Brain pericyte (primary cell): ENCODE data around the gene CPSF7.
"Not testable (repeated sequence)": the region's sequence is repeated elsewhere in the genome, so short reads cannot be mapped to it uniquely, and the experiment has no call there.

Experiments used
- DNase-seq: peaks from one replicate; pipeline ENCODE4 v3.0.0-alpha.2; 2012; ENCODE audit warnings: low read depth, low spot score

Gene CPSF7, protein sequence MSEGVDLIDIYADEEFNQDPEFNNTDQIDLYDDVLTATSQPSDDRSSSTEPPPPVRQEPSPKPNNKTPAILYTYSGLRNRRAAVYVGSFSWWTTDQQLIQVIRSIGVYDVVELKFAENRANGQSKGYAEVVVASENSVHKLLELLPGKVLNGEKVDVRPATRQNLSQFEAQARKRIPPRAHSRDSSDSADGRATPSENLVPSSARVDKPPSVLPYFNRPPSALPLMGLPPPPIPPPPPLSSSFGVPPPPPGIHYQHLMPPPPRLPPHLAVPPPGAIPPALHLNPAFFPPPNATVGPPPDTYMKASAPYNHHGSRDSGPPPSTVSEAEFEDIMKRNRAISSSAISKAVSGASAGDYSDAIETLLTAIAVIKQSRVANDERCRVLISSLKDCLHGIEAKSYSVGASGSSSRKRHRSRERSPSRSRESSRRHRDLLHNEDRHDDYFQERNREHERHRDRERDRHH

DNA sequence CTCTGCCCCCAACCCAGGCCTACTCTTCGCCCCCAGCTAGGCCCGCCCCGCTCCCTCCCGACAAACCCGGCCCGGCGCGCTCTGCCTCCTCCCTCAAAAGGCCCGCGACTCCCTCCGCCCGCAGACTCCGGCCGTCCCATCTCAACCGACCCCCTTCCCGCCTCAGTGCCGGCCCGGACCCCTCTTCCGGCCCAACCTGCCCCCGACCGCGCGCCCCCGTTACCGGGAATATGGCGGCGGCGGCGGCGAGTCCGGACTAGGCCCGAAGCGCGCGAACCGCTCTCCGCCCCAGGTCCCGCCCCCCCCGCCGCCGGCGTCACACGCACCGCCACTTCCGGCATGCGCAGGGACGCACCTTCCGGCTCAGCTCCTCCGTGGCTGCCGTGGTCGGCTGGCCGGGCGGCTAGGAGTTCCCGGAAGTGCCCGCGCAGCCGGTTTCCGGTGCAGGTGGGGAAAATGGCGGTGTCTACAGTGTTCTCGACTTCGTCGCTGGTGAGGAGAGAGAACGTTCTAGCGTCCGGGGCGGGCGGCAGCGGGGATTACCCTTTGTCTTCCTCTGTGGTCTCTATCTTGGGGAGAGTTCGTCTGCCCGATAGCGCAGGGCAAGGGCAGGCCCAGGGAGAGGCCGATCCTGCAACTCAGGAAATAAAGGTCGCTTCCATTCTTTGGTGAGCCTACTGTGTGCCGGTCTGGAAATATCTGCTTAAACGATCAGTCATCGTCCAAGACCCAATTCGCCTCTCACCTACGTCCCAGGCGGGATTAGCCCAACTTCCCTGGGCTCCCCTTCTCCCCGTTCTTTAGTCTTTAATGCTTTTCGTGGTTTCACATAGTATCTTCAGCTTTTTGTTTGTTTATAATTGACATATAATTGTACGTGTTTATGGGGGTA lies at the start of gene CPSF7, which contains the start of gene SDHAF2:
Gene CPSF7 (minus strand): TSS at position 285 of the 892 bp plus-strand sequence. CDS start 740 bp downstream, outside the sequence.
Gene SDHAF2 (plus strand): TSS at position 434 of the 892 bp plus-strand sequence. CDS start 23 bp downstream, at position 457.
- peak; percentile 77 for DNase-seq

DNA sequence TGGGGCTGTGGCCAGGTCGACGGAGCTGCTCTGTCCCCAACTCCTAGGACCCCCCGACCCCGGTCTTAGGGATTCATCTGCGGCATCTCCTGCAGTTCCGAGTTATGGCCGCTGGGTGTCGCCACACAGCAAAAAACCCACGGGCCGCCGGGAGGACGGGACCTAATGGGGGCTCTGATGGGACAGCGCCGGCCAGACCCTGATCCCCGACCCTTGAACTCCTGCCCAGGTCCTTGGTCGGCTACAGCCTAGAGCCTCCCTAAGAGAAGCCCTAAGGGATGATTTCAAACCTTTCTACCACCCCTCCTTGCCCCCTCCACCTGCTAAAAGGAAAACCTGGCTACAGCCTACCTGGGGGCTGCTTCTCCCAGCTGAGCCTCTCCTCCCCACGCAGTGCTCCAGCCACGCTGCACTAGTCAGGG lies 48.0 kb upstream of the CPSF7 start:
- DNase-seq: no peak

DNA sequence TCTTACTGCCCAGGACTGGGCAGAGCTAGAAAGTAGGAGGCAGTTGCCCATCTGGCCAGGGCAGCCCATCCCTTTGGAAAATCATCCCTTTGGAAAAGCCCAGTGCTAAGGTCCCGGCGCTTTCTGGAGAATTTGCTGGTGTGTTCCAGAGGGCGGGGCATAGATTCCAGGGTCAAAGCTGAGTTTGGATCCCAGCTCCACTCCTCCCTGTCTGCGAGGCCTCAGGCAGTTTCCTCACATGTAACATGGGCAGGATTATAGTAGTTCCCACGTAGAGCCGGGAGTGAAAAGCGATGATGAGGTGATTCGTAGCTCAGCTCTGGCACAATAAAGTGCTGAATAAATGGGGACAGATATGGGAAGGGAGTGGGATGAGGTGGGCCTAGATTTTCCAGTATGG lies 47.4 kb upstream of the CPSF7 start:
- no peak for DNase-seq

DNA sequence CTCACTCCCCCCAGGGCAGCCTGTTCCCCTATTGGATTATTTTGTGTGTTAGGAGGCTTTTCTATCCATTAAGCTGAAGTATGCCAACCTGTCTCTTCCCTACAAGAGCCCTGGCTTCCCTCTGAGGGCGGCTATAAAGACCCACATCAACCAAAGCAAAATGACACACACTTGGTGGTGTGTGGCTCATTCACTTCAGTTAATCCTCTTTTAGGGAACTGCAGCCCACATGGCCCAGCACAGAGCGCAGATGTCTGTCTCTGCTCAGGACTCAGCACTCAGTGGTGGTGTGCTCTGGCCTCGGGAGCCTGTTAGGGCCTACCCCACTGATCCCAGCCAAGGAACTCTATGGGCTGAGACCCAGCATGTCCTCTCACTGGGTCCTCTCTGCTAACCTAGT lies 46.6 kb upstream of the CPSF7 start:
- DNase-seq: no peak

DNA sequence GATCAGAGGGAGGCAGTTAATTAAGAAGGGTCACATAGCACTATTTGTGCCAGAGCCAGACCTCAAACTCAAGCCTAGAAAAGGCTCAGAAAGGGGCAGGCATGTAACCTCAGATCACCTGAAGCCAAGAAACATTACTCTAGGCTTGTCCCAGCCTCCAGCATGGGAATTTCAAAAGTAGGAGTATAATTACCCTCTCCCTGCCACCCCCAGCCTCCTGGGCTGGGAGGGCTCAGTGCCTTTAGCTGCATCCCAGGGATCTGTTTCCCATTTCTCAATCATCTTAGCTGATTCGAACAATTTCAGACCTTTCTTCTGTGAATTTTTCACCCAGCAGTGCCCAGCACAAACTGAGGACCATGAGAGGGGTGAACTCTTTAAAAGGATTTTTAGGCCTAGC lies 45.7 kb upstream of the CPSF7 start:
- DNase-seq: no peak

DNA sequence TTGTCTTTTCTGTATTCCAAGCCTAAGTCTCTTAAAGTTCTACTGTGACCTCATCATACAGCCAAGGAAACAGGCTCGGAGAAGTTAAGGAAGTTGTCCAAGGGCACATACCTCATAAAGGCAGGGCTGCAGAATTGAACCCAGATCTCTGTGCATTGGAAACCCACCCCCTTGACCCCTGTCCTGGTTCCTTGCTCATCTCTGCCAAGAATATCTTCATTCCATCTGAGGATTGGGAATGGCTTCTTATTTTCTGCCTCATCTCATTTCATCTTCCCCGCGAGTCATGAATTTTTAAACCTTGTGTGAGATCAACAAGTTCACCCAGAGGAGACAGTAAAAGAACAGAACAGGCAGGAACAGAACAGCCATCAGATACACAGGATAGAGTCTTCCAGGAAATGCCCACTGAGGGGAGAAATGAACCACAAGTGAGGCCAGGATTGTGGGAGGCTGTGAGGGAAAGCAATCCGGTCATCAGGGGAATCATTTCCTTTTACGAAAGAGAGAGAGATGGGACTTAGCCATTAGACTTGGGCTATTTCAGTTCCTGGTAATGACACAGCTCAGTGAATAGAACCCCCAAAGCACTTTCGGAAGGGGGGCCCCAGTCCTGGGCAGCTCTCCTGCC lies 44.4 kb upstream of the CPSF7 start:
- DNase-seq: no peak

DNA sequence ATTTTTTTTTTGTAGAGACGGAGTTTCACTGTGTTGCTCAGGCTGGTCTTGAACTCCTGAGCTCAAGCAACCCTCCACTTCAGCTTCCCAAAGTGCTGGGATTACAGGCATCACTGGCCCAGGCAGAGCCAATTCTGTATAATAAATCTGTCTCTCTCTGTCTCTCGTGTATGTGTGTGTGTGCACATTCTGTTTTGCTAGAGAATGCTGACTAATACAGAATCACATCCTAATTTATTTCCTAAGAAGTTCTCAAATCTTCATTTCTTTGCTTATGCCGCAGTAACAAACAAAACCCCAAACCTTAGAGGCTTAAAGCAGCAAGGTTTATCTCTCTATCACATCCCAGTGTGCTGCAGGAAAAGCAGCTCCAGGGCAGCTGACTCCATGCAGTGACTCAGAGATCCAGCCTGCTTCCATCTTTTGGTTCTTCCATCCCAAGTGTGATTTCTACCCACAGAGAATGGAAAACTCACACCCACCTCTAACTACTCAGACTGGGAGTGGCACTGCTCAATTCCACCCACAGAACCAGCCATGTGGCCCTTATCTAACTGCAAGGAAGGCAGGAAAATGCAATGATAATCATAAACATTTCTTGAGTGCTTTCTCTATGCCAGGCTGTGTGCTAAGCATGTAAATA lies 43.7 kb upstream of the CPSF7 start:
- DNase-seq: no peak

DNA sequence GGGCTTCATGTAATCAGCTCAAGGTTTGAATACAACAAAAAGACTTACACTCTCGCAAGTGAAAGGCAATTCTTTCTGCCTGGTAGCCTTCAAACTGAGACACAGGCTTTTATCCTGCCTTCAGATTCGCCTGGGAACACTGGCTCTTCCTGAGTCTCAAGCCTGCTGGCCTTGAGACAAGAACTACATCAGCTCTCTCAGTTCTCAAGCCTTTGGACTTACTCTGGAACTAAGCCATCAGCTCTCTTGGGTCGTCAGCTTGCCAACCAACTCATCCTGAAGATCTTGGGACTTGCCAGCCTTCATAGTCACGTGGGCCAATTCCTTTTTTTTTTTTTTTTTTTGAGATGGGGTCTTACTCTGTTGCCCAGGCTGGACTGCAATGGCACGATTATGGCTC lies 43.1 kb upstream of the CPSF7 start:
- no peak for DNase-seq

DNA sequence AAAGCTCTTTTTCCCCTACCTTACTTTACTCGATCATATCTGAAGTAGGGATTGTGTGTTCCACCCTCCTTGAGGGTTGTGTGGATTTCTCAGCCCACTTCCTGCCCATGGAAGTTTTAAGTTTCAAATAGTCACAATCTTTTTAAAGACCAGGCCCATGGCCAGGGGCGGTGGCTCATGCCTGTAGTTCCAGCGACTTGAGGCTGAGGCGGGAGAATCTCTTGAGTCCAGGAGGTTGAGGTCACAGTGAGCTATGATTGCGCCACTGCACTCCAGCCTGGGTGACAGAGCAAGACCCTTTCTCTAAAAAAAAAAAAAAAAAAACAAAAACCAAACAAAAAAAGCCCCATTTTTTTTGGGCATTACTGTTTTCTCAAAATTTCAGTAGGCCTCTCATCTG lies 42.5 kb upstream of the CPSF7 start:
- no peak for DNase-seq

DNA sequence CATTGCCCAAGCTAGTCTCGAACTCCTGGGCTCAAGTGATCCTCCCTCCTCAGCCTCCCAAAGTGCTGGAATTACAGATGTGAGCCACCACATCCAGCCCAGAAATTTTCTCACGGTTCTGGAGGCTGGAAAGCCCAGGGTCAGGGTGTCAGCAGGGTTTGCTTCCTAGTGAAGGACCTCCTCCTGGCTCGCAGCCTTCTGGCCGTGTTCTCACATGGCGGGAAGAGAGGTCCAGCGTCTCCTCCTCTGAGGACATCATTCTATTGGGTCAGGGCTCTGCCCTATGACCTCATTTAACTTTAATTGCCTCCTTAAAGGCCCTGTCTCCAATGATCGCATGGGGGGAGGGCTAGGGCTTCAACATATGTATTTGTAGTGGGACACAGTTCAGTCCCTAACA lies 38.2 kb upstream of the CPSF7 start:
- no peak for DNase-seq

DNA sequence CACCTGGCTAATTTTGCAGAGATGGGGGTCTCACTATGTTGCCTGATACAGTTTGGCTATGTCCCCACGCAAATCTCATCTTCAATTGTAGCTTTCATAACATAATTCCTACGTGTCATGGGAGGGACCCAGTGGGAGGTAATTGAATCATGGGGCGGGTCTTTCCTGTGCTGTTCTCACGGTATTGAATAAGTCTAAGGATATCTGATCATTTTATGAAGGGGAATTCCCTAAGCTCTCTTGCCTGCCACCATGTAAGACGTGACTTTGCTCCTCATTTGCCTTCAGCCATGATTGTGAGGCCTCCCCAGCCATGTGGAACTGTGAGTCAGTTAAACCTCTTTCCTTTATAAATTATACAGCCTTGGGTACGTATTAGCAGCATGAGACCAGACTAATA lies 37.8 kb upstream of the CPSF7 start:
- not testable (repeated sequence) for DNase-seq

DNA sequence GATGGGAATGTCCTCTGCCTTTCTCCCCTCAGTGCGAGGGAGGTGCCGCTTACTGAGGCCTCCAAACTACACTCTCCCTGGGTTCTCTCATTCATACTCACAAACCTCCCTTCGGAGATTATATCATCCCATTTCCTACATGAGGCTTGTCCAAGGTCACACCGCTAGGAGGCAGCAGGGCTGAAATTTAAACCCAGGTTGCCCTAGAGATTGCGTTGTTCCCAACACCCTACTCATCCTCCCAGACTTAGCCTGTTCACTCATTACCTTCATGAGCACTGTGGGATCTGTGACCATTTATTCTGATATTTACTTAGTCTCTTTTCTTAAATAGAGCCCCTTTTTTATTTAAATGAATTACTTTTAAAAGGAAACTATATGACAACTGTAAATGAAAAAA lies 31.2 kb upstream of the CPSF7 start:
- DNase-seq: no peak

DNA sequence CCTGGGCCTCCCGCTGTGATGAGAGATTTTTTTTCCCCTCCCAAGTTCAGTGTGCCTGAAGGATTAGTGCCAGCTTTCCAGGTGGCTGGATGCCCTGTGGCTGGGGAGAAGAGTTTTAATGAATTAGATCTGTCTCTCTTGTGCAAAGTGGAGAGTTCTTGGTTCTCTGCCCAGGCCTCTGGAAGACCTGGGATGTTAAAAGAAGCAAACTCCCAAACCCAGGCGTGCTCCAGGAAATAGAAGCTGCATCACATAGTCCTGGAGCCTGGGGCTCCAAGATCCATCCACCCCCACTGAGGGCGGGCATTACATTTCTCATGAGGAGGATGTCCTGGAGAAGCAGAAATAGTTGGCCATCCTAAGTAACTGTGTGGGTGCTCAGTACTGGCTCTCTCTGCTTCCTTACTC lies 30.7 kb upstream of the CPSF7 start:
- no peak for DNase-seq

DNA sequence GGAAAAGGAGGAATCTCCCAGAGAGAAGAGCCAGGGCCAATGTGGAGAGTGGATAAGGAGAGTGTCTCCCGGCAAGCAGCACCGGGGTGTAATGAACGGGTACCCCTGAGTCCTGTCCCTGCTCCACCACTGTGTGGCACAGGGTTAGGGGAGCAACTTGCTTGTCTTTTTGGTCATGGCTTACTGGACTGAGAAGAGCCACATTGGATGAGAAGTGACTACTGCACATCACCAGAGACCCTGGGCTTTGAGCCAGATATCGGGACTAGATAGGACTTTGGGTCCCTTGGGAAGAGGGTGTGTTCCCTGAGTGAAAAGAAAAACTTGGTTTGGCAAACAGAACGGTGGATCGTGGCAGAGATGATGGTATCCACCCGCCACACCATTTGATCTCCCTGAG lies 24.7 kb upstream of the CPSF7 start:
- no peak for DNase-seq

DNA sequence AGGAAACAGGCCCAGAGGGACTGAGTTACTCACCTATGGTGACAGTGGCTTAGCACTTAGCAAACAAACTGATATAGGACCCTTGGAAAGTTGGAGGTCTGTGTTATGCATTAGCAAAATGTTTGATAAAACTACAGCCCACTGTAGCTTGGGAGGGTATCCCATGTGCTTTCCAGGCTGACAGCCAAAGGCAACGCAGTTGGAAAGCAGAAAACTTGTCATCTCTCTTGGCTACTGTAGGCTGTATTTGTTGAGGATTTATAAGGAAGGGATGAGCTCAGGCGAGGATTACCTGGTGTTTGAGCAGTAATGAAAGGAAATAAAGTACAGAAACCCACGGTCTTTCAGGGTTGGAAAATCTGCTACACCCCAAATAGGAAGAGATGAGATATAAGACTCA lies 23.9 kb upstream of the CPSF7 start:
- no peak for DNase-seq

DNA sequence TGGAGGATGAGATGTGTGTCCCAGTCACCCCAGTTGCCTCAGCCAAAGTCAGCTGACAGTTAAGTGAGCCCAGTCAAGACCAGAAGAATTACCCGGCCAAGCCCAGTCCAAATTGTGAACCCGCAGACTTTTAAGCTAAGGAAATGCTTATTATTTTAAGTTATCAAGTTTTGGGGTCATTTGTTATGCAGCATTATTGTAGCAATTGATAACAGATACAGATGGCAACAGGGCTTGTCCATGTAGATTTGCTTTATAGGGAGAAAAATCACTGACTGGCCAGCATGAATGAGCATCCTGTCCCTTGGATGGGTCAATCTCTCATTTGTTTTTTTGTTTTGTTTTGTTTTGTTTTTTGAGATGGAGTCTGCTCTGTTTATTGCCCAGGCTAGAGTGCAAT lies 23.1 kb upstream of the CPSF7 start:
- DNase-seq: no peak

DNA sequence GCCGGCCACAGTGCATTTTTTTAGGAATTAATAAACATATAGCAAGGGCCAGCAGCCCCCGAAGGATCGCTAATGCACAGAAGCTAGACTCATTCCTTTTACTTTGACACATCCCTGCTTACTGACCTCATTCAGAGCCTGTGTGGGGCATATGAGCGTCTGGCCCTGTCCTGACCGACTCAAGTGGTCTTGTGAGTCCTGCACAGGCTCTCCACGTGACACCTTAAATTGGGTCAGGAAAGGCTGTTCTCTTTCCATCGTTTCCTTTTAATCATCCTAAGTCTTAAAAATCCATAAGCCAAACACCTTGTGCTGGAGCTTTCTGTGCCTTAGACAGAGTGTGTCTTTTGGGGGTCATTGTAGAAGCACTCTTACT lies 18.8 kb upstream of the CPSF7 start:
- no peak for DNase-seq

DNA sequence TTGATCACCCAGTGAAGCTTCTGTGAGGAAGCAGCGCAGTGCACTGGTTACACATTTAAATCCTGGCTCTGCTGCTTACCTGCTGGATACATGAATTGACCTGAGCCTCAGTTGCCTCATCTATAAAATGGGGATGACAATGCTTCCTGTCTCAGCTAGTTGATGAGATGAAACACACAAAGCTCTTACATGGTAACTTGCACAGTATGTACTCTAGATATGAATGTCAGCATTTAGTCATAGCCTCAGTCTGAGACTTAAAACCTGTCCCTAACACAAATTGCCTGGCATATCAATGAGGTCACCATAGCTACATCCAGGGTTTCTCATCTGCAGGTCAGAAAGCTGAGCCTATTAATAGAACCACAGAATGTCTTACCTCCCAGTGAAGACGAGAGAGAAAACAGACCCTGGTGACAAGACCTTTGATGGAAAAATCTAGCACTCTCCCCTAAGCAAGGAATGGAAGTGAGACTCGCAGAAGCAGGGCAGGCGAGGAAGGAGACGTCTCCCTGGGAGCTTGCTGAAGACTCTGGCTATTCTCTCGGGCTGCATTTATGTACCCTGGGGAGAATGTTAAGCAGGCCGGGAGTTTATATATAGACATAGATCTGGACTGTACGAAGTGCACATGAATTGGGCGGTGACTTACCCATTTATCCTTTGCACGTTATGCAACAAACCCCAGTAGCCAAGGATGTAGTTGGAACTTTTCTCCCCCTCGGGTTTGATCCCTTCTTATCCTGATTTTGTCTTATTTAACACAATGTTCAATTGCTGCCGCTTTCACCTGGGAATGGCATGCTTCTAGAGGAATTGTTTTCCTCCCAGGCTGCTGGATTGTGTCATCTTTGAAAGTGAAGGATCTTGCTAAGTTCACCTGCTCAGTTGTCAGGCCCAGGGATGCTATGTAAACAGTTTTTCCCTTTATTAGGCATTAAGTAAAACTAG lies 18.1 kb upstream of the CPSF7 start:
- DNase-seq: no peak

DNA sequence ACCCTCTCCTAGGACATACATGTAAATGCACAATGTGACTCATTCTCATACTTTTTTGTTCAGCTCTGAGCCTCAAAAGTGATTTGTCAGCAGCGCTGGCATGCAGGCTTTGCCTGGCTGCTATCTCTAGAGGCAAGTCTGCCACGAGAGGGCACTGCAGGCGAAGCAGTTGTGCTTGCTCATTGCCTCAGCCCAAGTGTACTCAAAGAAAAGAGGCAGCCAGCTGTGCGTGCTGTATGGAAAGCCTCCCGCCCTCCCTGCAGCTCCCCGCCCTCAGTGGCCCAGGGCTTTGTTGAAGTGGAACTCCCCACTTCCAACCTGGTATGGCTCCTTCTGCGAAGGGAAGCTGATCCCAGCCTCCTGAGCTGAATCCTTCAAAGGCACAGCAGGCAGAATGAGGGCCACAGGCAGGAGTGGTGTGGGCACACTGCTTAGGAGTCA lies 16.5 kb upstream of the CPSF7 start:
- peak; percentile 89 for DNase-seq

DNA sequence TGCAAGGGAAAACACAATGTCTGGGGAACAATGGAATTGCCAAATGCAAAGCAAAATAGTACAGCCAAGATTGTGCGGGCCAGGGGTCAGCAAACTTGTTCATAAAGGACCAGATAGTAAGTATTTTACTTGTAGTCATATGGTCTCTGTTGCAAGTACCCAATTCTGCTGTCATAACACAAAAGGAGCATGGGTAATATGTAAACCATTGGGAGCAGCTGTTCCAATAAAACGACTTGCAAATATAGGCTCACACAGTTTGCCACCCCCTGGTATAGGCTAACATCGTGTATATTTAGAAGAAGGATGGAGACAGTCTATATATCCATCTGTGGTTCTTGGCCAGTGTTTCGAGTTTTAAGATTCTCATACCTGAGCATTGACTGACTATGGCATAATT lies 15.7 kb upstream of the CPSF7 start:
- no peak for DNase-seq
